ENCODE measurements around the gene SENP3.

DNA sequence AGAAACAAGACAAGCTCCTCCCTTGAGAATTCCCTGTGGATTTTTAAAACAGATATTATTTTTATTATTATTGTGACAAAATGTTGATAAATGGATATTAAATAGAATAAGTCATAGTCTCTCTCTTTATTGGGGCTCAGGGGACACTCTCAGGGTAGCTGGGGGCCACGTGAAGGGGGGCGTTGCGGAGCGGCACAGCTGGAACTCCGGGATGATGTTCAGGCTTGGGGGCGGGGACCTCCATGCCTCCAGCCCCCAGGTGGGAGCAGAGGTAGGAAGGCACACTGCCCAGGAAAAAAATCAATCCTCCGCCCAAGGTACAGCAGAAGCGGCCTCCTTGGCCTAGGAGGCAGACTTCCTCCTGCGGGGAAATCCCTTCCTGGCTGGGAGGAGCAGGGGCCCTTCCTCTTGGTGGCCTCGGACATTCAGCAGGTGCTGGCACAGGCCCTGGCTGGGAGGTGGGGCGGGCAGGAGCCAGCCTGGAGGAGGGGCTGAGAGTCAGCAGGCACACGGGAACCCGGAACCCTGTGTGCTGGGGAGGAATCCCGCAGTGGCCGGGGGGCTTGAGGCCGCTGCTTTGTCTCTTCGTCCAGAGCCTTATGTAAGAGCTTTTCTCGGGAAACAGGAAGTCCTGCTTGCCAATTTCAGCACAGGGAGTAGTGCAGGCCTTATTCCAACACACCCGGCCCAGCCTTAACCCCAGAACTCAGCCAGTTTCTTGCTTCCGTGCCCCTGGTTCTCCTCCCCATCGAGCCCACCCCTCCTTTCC lies 3.8 kb upstream of the SENP3 start:
- TF ChIP-seq POLR2A (IDR thresholded peaks at IDR 0.05; ENCODE audit: low read depth, low read length) (peak; percentile 32; the same call in 1 of the 2 replicates), POLR2AphosphoS5 (IDR thresholded peaks at IDR 0.05; ENCODE audit: low read depth, low read length) (no peak)

All from GM12892 (cell line).